Stimulated activated CD4-positive, alpha-beta T cell treated with anti-CD3 and anti-CD28 coated beads, Interleukin-4, amount 100 ng/mL, for 4 hours (primary cell): Measurements from ENCODE around the gene CTNND2.

Experiments used
- DNase-seq, 2 experiments: peaks; one replicate each; pipeline ENCODE4 v3.0.0-alpha.2; 2020

The CTNND2 gene

GRCh38 chr5:11777096-11777495, 127.2 kb downstream of the CTNND2 start:
- DNase-seq: no peak

- DNase-seq: no peak
These were observed 133.9 kb downstream of the CTNND2 start for GRCh38 chr5:11770310-11770709.

DNA sequence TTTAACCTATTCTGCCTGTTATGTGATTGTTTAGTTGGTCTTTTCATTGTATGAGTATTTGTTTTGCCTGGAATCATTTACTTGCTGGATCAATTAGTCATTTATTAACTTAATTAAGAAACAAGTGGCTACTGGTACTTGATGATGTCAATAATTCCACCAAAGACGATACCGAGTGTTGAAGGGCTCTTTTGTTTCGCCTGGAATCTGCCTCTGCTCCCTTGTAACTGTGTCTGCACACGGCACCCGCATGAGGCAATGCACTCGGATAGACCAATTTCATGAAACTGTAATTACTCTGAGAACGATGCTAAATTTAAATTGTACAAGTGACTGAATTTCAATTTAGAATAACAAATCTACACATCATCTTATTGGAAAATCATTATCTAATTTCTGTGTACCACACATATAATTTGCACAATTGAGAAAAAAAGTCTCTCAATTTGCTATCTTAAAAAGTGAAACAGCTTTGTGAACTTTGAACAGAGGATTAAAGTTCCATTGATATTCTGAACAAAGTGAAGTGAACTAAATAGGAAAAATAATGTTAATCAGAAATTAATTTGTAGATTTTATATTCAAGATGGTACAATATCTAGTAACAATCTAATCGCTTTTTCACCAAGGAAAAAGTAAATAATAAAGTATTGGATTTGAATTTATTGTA, 143.2 kb downstream of the CTNND2 start:
- DNase-seq: no peak

- no peak for DNase-seq
These were observed 145.9 kb downstream of the CTNND2 start for GRCh38 chr5:11758321-11758720.

DNA sequence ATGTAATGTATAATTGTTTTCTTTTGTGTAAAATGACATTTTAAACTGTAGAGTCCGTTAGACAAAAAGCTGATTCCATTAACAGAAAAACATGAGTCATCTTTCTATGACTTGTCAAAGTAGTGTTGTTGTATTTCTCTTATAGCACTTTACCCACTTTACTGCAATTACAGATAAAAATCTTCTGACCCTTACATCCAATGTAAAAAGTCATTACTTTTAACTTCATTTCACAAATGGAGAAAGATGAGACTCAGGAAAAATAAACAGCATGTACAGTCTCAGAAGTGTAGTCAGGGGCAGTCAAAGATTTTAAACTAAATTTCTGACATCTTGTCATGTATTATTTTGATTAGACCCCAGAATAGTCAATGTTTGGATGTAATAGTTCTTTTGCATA, 146.6 kb downstream of the CTNND2 start:
- DNase-seq: no peak

DNA sequence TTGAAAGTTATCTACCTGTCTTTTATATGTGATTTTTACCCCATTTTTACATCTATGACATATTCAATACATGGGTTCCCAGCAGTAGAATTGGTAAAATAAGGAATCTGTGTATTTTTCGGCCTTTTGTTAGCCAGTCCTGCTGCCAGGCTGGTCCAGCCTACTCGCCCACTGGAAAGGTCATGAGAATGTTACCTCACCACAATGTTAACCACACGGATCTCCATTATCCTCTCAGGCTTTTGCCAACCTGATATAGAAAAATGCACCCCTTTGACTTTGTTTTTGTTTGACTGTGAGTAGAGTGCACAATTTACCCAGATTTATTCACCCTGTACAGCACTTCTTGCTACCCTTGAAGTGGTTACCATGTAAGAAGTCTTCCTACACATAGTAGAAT, 167.2 kb downstream of the CTNND2 start:
- no peak for DNase-seq

- no peak for DNase-seq
These were observed 169.9 kb downstream of the CTNND2 start for GRCh38 chr5:11734369-11734768.

GRCh38 chr5:11733840-11734192, 170.4 kb downstream of the CTNND2 start:
- no peak for DNase-seq

DNA sequence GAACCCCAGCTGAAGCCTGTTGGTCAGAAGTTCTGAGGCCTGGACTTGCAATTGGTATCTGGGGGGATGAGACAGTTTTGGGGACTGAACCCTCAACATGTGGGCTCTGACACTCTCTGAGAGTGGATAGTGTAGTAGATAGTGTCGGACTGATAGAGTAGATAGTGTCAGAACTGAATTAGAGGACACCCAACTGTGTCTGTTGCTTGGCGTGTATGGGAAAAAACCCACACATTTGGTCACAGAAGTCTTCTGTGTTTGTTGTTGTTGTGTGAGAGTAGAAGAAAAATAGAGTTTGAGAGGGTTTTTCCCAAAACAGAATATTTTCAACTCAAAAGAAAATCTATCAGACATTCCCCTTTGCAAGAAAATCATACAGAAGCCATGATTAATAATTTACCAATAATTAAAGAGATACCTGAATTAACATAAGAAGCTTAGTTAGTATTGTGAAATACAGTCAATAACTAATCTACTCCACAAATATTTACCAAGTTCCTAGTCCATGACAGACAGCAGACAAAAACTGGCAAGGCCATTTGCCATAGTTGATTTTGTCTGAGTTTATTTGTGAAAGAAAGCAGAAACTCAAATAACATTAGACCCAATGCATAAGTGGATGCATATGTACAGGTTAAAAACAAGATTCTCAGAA, 170.9 kb downstream of the CTNND2 start:
- DNase-seq: no peak

- no peak for DNase-seq
These were observed 179.3 kb downstream of the CTNND2 start for GRCh38 chr5:11724940-11725339.

DNA sequence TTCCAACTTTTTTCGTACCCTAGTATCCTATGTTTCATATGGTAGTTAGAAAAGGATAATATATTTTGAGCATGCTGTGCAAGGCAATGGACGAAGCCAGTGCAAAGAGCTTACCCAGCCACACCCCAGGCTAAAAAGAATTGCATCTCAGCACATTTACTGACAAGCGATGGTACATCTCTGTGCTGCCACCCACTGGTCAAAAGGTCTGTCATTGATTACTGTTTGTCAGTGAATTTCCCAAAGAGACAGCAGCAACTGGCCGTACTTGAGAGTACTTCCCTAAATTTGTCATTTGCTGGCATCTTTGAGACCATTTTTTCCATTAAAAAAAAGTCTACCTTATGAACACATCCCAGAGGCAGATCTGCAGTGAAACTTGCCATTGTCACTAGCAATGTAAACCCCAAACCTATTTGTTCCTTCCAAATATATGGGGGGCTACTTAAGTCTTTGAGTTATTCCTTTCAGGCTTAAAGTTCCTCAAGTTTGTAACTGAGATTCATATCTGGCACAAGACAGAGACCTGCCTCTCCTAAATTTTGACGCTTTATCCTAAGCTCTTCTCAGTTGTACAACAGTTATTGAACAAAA, 184.3 kb downstream of the CTNND2 start:
- DNase-seq: no peak

- no peak for DNase-seq
These were observed 188.6 kb downstream of the CTNND2 start for GRCh38 chr5:11715461-11716196.

- DNase-seq: no peak
These were observed 192.3 kb downstream of the CTNND2 start for GRCh38 chr5:11711932-11712331.

- no peak for DNase-seq
These were observed 195.2 kb downstream of the CTNND2 start for GRCh38 chr5:11709021-11709420.

DNA sequence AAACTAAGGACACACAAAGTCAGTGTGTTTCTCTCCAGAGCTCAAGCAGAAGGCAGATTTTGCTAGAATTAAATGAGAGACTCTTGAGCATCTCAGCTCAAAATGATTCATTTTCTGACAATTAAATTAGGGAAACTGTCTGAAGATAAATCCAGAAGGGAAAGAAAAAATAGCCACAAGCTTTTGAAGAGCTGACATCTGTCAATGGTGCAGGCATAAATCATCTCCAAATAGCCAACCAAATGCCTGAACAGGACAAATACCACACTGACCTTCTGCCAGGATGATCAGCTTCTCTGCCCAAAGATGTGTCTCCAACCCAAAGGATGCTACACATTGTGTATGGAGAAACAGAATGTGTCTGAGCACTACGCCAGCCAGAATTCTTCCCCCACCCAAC, 199.3 kb downstream of the CTNND2 start:
- no peak for DNase-seq

DNA sequence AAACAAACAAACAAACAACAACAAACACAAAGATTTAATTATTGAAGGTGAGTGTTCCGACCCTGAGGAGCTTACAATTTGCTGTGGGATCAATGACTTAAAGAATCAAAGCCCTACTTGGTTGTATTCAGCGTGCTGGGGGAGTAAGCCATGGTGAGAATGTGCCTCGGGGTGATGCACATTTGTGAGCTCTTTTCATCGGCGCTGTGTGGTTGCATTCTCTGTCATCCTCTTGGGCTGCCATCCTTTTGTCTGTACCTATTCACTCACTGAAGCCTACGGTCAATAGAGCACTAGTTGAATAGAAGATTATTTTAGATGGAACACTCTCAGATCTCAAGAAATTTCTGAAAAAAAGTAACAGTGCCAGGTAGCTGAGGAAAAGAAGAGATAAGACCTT, 203.9 kb downstream of the CTNND2 start:
- DNase-seq: no peak

DNA sequence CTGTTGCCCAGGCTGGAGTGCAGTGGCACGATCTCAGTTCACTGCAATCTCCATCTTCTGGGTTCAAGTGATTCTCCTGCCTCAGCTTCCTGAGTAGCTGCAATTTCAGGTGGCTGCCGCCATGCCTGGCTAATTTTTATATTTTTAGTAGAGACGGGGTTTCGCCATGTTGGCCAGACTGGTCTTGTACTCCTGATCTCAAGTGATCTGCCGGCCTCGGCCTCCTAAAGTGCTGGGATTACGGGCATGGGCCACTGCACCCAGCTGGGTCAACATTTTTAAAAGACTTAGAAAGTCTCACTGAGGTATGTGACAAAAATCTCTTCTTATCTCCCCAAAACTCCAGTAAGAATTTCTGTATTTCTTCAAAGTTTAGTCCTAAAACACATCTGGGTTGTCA, 211.6 kb downstream of the CTNND2 start:
- no peak for DNase-seq

GRCh38 chr5:11687498-11687897, 216.7 kb downstream of the CTNND2 start:
- DNase-seq: no peak

DNA sequence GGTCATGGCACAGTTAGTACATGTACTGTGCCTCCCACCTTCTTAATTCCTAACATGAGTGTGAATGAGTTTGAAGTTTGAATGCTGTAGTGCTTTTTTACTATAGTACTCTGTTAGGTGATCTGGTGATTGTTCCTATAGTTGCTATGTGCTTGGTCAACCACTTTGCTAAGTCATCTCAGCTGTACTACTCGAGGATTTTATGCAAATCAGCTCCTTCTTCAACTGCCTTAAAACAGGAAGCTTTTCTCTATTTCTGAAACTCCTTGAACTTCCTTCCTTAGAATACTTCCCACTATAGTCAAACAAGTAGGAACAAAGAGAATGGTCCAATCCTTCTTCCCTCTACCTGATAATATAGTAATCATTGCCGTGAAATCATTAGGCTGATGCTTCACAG, 219.6 kb downstream of the CTNND2 start:
- DNase-seq: no peak

DNA sequence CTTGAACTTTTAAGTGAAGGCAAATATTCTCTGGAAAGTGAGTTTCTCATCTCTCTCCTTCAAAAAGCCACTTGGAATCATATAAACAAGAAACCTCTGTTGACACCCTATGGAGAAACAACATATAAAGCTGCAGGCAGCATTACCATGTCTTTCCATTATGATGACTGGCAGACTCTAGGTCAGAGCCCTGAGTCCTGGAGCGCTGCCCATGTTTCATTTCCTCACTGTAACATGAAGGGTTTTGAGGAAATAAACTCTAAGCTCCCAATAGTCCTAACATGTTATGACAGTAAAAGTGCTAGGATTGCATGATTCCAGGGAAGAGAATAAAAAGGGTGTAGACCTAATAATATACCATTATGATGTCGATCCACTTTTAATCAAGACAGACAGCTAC, 220.6 kb downstream of the CTNND2 start:
- DNase-seq: no peak

GRCh38 chr5:11681796-11682195, 222.4 kb downstream of the CTNND2 start:
- no peak for DNase-seq

- DNase-seq: no peak
These were observed 224.6 kb downstream of the CTNND2 start for GRCh38 chr5:11679676-11680075.

DNA sequence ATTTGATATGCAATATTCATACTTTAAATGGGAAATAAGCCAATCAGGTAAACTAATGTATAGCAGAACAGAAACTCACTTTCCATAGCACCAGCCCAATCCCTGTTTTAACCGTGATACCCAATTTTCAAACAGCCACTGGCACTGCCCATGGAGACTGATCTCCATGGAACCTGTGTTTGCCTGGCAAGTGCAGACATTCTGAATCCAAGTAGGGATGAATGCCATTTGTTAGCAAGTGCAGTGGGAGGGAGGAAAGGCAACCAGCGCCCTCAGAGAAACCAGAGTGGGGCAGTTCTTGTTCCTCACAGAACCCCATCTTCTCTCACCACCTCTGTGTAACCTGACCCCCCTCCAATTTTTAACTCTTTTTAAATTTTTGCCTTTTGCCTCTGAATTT, 229.1 kb downstream of the CTNND2 start:
- DNase-seq: no peak
